CD4-positive, alpha-beta T cell treated with Interleukin-15 for 1 hour (primary cell): ENCODE measurements around the gene FAM241B.

Experiments used
- DNase-seq: peaks from one replicate; pipeline ENCODE4 v3.0.0-alpha.2; 2020

The FAM241B gene

GRCh38 chr10:69629897-69630650 lies at the start of gene FAM241B:
Gene FAM241B (plus strand): TSS chr10:69630247. CDS start chr10:69631744, 1,497 bp downstream.
- DNase-seq = peak; percentile 67

- no peak for DNase-seq
Observed at GRCh38 chr10:69580435-69580834, 49.6 kb upstream of the FAM241B start.

GRCh38 chr10:69583106-69583505 lies 46.9 kb upstream of the FAM241B start:
- DNase-seq = no peak

- DNase-seq = no peak
Observed at GRCh38 chr10:69584624-69585023, 45.4 kb upstream of the FAM241B start.

GRCh38 chr10:69588358-69588757 lies 41.7 kb upstream of the FAM241B start:
- no peak for DNase-seq

- no peak for DNase-seq
Observed at GRCh38 chr10:69600761-69601330, 29.2 kb upstream of the FAM241B start.

GRCh38 chr10:69609077-69609476 lies 21.0 kb upstream of the FAM241B start:
- no peak for DNase-seq

GRCh38 chr10:69612760-69613159 lies 17.3 kb upstream of the FAM241B start:
- no peak for DNase-seq

- no peak for DNase-seq
Observed at GRCh38 chr10:69614130-69614529, 15.9 kb upstream of the FAM241B start.

GRCh38 chr10:69616358-69616757 lies 13.7 kb upstream of the FAM241B start:
- DNase-seq = no peak

- no peak for DNase-seq
Observed at GRCh38 chr10:69618746-69619145, 11.3 kb upstream of the FAM241B start.

GRCh38 chr10:69619626-69620025 lies 10.4 kb upstream of the FAM241B start:
- no peak for DNase-seq

- DNase-seq = no peak
Observed at GRCh38 chr10:69620625-69621024, 9.4 kb upstream of the FAM241B start.

GRCh38 chr10:69624245-69624786 lies 5.7 kb upstream of the FAM241B start:
- no peak for DNase-seq

GRCh38 chr10:69626826-69627225 lies 3.2 kb upstream of the FAM241B start:
- no peak for DNase-seq

GRCh38 chr10:69628891-69629290 lies 1.2 kb upstream of the FAM241B start:
- no peak for DNase-seq

- no peak for DNase-seq
Observed at GRCh38 chr10:69629519-69629896, 539 bp upstream of the FAM241B start.

GRCh38 chr10:69630651-69631400 lies 779 bp downstream of the FAM241B start:
- DNase-seq = no peak

GRCh38 chr10:69631566-69631965 lies 1.5 kb downstream of the FAM241B start:
- no peak for DNase-seq

GRCh38 chr10:69632516-69633199 lies 2.6 kb downstream of the FAM241B start:
- no peak for DNase-seq

GRCh38 chr10:69633673-69634635 lies 3.9 kb downstream of the FAM241B start:
- DNase-seq = no peak
